Measurements from ENCODE around the gene AJAP1.

DNA sequence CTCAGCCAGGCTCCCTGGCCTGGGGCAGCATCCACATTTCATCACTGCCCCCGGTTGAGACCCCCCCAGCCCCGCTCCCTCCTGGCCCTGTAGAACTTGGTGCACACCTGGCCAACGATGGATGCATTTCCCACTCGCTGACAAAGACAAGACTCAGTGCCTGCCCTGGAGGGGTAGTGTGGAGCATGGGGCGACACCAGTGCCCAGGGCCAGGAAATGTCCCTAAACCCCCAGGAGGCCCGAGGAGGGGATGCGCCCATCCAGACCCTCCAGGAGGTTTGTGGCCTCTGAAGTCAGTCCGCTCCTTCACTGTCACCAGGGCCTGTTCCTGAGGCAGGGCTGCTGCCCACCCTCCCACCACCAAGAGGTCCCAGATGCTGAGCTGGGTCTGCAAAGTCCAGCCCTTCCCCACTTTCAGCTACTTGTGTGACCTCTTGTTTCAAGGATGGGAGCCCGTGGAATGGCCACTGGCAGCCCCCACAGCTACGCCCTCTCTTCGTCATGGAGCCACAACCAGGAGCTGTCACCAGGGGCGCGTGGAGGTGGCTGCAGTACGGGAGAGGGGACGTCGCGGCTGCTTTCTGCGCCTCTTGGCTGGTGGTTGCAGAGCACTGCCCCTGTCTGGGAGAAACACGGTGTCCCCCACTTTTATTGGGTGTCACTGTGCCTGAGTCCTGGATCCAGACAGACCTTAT is 35.7 kb downstream of the AJAP1 start:
- TF ChIP-seq, protein P1, sequence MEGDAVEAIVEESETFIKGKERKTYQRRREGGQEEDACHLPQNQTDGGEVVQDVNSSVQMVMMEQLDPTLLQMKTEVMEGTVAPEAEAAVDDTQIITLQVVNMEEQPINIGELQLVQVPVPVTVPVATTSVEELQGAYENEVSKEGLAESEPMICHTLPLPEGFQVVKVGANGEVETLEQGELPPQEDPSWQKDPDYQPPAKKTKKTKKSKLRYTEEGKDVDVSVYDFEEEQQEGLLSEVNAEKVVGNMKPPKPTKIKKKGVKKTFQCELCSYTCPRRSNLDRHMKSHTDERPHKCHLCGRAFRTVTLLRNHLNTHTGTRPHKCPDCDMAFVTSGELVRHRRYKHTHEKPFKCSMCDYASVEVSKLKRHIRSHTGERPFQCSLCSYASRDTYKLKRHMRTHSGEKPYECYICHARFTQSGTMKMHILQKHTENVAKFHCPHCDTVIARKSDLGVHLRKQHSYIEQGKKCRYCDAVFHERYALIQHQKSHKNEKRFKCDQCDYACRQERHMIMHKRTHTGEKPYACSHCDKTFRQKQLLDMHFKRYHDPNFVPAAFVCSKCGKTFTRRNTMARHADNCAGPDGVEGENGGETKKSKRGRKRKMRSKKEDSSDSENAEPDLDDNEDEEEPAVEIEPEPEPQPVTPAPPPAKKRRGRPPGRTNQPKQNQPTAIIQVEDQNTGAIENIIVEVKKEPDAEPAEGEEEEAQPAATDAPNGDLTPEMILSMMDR (IDR thresholded peaks at IDR 0.05) = no peak
- no peak for TF ChIP-seq POLR2A (IDR thresholded peaks at IDR 0.05)

Measured in testis (tissue), 2 donors.